GM23338 (cell line): ENCODE results near the gene ZBTB45. TPM values are rescaled to one million over a fixed set of nuclear protein-coding genes. Genes with fewer than 3 reads are reported as not detected.

ENCODE experiments used
- ATAC-seq: fragments of 200-7000 bp; cut with Tn5 transposase; 3 replicates; pipeline ENCODE4 v1.9.1; 2020
- DNase-seq: peaks from one replicate; pipeline ENCODE4 v3.0.0-alpha.2; 2015; ENCODE audit warnings: low spot score
- H2AFZ ChIP-seq: fragments of 200-600 bp; sonication (generic); 2 replicates; pipeline ENCODE4 v1.8.0; 2016; ENCODE audit warnings: antibody characterized with exemption, mild to moderate bottlenecking, moderate library complexity
- H3F3A ChIP-seq: fragments of 200-600 bp; sonication (generic); replicated peaks from 2 replicates; pipeline ENCODE4 v1.8.0; 2017; ENCODE audit warnings: antibody characterized with exemption, mixed run types, low read depth
- H3K27ac ChIP-seq: fragments of 200-600 bp; sonication (generic); 2 replicates; pipeline ENCODE4 v1.6.1; 2016; ENCODE audit warnings: low read depth
- H3K27me3 ChIP-seq: fragments of 200-600 bp; sonication (generic); 2 replicates; pipeline ENCODE4 v1.8.0; 2016; ENCODE audit warnings: mild to moderate bottlenecking, mixed run types, moderate library complexity; ENCODE audit not compliant: insufficient read depth
- H3K36me3 ChIP-seq: fragments of 200-600 bp; sonication (generic); 2 replicates; pipeline ENCODE4 v1.8.0; 2016; ENCODE audit warnings: mild to moderate bottlenecking; ENCODE audit not compliant: insufficient read depth
- H3K4me1 ChIP-seq: fragments of 200-600 bp; sonication (generic); 2 replicates; pipeline ENCODE4 v1.8.0; 2016; ENCODE audit warnings: mild to moderate bottlenecking, moderate library complexity; ENCODE audit not compliant: insufficient read depth
- H3K4me2 ChIP-seq: fragments of 200-600 bp; sonication (generic); 2 replicates; pipeline ENCODE4 v1.7.1; 2017; ENCODE audit warnings: mixed run types
- H3K4me3 ChIP-seq: fragments of 200-600 bp; sonication (generic); 2 replicates; pipeline ENCODE4 v1.6.1; 2016; ENCODE audit warnings: mixed run types
- H3K79me2 ChIP-seq: fragments of 200-600 bp; sonication (generic); replicated peaks from 2 replicates; pipeline ENCODE4 v1.8.0; 2017; ENCODE audit warnings: mild to moderate bottlenecking; ENCODE audit not compliant: insufficient read depth
- H3K9me2 ChIP-seq: fragments of 200-600 bp; sonication (generic); 2 replicates; pipeline ENCODE4 v1.8.0; 2017; ENCODE audit not compliant: insufficient read depth
- H4K20me1 ChIP-seq: fragments of 200-600 bp; sonication (generic); replicated peaks from 2 replicates; pipeline ENCODE4 v1.8.0; 2017; ENCODE audit warnings: mild to moderate bottlenecking; ENCODE audit not compliant: insufficient read depth
- H3K27ac Mint-ChIP-seq: 2 replicates; pipeline ENCODE4 v1.8.0; 2020; ENCODE audit warnings: inconsistent platforms, mild to moderate bottlenecking, moderate library complexity, mixed read lengths
- H3K27me3 Mint-ChIP-seq: 3 replicates; pipeline ENCODE4 v1.8.0; 2022; ENCODE audit warnings: low read depth, mild to moderate bottlenecking, moderate library complexity, mixed read lengths, inconsistent platforms; ENCODE audit not compliant: insufficient read depth, poor library complexity
- H3K36me3 Mint-ChIP-seq: 3 replicates; pipeline ENCODE4 v1.8.0; 2021; ENCODE audit warnings: low read depth, mild to moderate bottlenecking, inconsistent platforms, moderate library complexity, mixed read lengths
- H3K4me1 Mint-ChIP-seq: 3 replicates; pipeline ENCODE4 v1.8.0; 2020; ENCODE audit warnings: mild to moderate bottlenecking, inconsistent platforms, mixed read lengths
- H3K4me3 Mint-ChIP-seq: 3 replicates; pipeline ENCODE4 v1.8.0; 2021; ENCODE audit warnings: moderate library complexity, mild to moderate bottlenecking, inconsistent platforms, mixed read lengths
- H3K9me3 Mint-ChIP-seq: 3 replicates; pipeline ENCODE4 v1.8.0; 2020; ENCODE audit warnings: moderate library complexity, mild to moderate bottlenecking, inconsistent platforms, mixed read lengths
- polyA plus RNA-seq: library from polyadenylated mRNA; unstranded; fragments of >200 nt; fragmentation: Nextera tagmentation; extraction: Ambion mirVana; gene quantifications from 2 replicates; pipeline ENCODE4 v1.2.1, GENCODE V29; 2016
- total RNA-seq: library from RNA; depleted of rRNA; stranded (reverse); fragments of >200 nt; shearing (Covaris generic); gene quantifications from 2 replicates; pipeline ENCODE4 v1.2.3, GENCODE V29; 2014
- TF ChIP-seq, protein P1 (sequence below): IDR thresholded peaks from one replicate; pipeline ENCODE4 v1.6.1; 2018; ENCODE audit warnings: antibody characterized with exemption; ENCODE audit not compliant: unreplicated experiment
- TF ChIP-seq, protein P2 (sequence below): fragments of 250-450 bp; sonication (Bioruptor Pico); IDR thresholded peaks from 2 replicates; pipeline ENCODE4 v1.5.0; 2020; ENCODE audit warnings: mild to moderate bottlenecking, moderate library complexity

ZBTB45 gene
- total and polyA plus RNA-seq, 2 experiments from 2014 or later, result 9.5 to 10.4 TPM

DNA sequence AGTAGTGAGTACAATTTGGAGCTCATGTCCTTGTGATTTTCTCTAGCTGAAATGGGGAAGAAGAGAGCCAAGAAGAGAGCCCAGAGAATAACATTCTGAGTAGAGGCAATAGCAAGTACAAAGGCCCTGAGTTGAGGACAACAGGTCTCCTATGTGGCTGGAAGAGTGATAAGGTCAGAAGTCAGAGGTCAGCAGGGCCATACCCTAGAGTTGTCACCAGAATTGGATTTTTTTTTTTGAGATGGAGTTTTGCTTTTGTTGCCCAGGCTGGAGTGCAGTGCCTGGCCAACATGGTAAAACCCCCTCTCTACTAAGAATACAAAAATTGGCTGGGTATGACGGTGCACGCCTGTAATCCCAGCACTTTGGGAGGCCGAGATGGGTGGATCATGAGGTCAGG lies 16.2 kb upstream of the ZBTB45 start:
- H3K4me1 Mint-ChIP-seq, result peaks cover 16% of the 10 kb centered on the region
- Histone ChIP-seq H3K27ac (no peak overlapping the region), H4K20me1 (no peaks in the 10 kb centered on the region), H3K9me2 (no peaks in the 10 kb centered on the region), H3K79me2 (no peaks in the 10 kb centered on the region), H3K27me3 (no peaks in the 10 kb centered on the region; the same call in 1 of the 2 replicates), H3K4me1 (peaks cover 7% of the 10 kb centered on the region; the same call in 1 of the 2 replicates), H3K4me2 (no peak overlapping the region), H2AFZ (no peak overlapping the region), H3F3A (peaks cover 6% of the 10 kb centered on the region; the same call in 1 of the 2 replicates), H3K4me3 (no peak overlapping the region), H3K36me3 (no peaks in the 10 kb centered on the region)
- ATAC-seq (no peak), DNase-seq (no peak)
- TF ChIP-seq, protein P1, sequence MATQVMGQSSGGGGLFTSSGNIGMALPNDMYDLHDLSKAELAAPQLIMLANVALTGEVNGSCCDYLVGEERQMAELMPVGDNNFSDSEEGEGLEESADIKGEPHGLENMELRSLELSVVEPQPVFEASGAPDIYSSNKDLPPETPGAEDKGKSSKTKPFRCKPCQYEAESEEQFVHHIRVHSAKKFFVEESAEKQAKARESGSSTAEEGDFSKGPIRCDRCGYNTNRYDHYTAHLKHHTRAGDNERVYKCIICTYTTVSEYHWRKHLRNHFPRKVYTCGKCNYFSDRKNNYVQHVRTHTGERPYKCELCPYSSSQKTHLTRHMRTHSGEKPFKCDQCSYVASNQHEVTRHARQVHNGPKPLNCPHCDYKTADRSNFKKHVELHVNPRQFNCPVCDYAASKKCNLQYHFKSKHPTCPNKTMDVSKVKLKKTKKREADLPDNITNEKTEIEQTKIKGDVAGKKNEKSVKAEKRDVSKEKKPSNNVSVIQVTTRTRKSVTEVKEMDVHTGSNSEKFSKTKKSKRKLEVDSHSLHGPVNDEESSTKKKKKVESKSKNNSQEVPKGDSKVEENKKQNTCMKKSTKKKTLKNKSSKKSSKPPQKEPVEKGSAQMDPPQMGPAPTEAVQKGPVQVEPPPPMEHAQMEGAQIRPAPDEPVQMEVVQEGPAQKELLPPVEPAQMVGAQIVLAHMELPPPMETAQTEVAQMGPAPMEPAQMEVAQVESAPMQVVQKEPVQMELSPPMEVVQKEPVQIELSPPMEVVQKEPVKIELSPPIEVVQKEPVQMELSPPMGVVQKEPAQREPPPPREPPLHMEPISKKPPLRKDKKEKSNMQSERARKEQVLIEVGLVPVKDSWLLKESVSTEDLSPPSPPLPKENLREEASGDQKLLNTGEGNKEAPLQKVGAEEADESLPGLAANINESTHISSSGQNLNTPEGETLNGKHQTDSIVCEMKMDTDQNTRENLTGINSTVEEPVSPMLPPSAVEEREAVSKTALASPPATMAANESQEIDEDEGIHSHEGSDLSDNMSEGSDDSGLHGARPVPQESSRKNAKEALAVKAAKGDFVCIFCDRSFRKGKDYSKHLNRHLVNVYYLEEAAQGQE, result no peak
- TF ChIP-seq, protein P2, sequence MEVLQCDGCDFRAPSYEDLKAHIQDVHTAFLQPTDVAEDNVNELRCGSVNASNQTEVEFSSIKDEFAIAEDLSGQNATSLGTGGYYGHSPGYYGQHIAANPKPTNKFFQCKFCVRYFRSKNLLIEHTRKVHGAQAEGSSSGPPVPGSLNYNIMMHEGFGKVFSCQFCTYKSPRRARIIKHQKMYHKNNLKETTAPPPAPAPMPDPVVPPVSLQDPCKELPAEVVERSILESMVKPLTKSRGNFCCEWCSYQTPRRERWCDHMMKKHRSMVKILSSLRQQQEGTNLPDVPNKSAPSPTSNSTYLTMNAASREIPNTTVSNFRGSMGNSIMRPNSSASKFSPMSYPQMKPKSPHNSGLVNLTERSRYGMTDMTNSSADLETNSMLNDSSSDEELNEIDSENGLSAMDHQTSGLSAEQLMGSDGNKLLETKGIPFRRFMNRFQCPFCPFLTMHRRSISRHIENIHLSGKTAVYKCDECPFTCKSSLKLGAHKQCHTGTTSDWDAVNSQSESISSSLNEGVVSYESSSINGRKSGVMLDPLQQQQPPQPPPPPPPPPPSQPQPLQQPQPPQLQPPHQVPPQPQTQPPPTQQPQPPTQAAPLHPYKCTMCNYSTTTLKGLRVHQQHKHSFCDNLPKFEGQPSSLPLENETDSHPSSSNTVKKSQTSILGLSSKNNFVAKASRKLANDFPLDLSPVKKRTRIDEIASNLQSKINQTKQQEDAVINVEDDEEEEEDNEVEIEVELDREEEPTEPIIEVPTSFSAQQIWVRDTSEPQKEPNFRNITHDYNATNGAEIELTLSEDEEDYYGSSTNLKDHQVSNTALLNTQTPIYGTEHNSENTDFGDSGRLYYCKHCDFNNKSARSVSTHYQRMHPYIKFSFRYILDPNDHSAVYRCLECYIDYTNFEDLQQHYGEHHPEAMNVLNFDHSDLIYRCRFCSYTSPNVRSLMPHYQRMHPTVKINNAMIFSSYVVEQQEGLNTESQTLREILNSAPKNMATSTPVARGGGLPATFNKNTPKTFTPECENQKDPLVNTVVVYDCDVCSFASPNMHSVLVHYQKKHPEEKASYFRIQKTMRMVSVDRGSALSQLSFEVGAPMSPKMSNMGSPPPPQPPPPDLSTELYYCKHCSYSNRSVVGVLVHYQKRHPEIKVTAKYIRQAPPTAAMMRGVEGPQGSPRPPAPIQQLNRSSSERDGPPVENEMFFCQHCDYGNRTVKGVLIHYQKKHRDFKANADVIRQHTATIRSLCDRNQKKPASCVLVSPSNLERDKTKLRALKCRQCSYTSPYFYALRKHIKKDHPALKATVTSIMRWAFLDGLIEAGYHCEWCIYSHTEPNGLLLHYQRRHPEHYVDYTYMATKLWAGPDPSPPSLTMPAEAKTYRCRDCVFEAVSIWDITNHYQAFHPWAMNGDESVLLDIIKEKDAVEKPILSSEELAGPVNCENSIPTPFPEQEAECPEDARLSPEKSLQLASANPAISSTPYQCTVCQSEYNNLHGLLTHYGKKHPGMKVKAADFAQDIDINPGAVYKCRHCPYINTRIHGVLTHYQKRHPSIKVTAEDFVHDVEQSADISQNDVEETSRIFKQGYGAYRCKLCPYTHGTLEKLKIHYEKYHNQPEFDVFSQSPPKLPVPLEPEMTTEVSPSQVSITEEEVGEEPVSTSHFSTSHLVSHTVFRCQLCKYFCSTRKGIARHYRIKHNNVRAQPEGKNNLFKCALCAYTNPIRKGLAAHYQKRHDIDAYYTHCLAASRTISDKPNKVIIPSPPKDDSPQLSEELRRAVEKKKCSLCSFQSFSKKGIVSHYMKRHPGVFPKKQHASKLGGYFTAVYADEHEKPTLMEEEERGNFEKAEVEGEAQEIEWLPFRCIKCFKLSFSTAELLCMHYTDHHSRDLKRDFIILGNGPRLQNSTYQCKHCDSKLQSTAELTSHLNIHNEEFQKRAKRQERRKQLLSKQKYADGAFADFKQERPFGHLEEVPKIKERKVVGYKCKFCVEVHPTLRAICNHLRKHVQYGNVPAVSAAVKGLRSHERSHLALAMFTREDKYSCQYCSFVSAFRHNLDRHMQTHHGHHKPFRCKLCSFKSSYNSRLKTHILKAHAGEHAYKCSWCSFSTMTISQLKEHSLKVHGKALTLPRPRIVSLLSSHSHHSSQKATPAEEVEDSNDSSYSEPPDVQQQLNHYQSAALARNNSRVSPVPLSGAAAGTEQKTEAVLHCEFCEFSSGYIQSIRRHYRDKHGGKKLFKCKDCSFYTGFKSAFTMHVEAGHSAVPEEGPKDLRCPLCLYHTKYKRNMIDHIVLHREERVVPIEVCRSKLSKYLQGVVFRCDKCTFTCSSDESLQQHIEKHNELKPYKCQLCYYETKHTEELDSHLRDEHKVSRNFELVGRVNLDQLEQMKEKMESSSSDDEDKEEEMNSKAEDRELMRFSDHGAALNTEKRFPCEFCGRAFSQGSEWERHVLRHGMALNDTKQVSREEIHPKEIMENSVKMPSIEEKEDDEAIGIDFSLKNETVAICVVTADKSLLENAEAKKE (CRISPR knock-in tag), result no peak
- no peak overlapping the region for H3K4me3 Mint-ChIP-seq
- H3K9me3 Mint-ChIP-seq, result no peaks in the 10 kb centered on the region
- H3K27me3 Mint-ChIP-seq, result peaks cover 10% of the 10 kb centered on the region
- no peak overlapping the region for H3K27ac Mint-ChIP-seq
- H3K36me3 Mint-ChIP-seq, result no peaks in the 10 kb centered on the region
